Stimulated activated CD4-positive, alpha-beta T cell treated with anti-CD3 and anti-CD28 coated beads, Interleukin-15, amount 100 ng/mL, for 48 hours (primary cell): Measurements from ENCODE around the gene TPSB2.
"Not testable (repeated sequence)": the region's sequence is repeated elsewhere in the genome, so short reads cannot be mapped to it uniquely, and the experiment has no call there.

ENCODE experiments used
- DNase-seq, 2 donors: peaks; one replicate each; pipeline ENCODE4 v3.0.0-alpha.2; 2020; ENCODE audit warnings: low read depth in 2 of 2

TPSB2 gene

DNA sequence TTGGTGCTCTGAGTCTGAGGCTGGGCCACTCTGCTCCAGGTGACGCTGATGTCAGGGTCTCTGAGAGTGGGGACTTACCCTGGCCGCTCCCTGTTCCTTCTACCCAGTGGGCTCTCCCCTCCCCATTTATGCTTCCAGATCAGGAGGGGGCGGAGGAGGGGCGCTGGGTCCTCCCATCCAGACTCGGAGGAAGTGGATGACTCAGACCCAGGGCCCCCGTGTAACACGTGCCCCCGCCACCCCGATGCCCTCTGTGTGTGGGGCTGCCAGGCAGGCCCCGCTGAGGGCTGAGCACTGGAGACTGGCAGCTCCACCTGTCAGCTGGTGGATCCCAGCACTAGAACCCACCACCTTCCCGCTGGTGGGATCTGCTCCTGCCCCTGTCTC is at the start of gene TPSB2:
TPSB2 (minus strand) TSS at position 101 of the 387 bp plus-strand sequence. CDS start 233 bp downstream, outside the sequence.
- not testable (repeated sequence) for DNase-seq

DNA sequence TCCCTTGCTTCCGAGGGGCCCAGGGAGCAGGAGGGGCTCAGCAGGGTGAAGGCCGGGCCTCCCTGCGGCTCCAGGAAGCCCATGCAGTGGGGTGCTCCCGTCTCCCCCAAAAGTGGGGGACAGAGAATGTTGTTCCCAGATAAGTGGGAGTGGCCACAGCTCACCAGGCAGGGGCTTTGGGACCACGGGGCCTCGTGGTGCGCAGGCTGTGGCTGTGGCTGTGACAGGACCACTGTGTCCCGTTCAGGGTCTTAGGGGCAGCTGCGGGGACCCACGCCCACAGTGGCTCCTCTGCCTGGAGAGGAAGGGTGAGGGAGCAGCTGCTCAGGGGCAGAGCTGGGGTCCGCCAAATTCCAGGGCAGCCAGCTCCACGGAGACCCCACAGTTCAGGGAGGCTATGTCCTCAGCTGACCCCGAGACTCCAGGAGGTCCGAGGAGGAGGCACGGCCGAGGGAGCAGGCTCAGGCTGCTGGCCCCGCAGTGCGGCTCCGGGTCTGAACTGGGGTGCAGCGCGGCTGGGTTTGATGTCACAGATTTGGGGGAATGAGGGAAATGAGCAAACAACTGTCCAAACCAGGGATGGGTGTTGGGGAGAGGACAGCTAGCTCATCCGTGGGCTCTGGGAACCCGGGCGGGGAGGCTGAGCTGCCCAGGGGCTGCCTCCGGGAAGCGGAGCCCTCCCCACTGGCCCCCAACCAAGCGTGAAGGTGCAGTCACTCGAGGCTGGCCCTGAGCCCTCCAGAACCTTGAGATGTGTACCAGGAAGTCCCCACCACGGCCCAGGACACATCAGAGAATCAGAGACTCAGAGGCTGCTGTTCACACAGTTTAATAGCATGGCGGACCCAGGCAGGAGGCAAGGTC is 49.3 kb upstream of the TPSB2 start:
- no peak for DNase-seq

DNA sequence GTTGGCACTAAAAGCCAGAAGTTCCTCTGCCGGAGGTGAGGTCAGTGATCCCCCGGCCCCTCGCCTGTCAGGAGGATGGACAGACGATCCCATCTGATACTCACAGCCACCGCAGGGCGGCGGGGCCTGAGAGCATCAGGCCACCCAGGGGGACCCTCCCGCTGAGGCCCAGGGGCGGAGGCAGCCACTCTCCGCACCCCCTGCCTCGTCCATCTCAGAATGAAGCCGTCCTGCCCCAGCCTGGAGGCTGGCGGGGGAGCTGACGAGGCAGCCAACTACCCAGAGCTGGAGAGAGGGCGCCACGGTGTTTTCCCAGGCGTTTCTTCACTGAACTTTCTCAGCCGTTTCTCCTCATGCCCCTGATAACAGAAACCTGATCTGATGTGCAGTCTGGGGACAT is 48.5 kb upstream of the TPSB2 start:
- DNase-seq = no peak

DNA sequence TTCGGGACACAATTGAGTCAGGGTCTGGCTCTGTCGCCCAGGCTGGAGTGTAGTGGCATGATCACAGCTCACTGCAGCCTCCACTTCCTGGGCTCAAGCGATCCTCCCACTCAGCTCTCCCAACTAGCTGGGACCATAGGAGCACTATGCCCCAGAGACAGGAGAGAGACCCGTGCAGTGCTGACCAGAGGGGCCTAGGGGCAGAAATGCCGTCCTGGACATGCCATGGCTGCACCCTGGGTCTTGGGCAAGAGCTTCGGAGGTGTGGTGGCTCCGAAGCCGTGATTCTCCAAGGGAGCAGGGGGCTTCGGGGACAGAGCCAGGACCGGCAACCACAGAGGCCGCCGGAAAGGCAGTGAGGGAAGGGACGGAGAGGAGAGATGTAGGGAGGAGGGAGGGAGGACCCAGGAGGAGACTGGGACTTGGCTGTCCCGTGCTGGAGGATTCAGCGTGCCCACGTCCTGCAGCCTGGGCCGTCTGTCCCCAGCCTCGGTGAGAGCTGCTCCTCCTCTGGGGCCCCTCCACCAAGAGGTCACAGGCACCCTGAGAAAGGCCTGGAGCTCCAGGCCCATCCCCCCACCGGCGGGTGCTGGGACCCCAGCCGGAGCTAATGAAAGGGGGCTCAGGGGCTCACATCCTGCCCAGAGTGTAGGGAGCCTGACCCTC is 47.8 kb upstream of the TPSB2 start:
- DNase-seq = no peak

DNA sequence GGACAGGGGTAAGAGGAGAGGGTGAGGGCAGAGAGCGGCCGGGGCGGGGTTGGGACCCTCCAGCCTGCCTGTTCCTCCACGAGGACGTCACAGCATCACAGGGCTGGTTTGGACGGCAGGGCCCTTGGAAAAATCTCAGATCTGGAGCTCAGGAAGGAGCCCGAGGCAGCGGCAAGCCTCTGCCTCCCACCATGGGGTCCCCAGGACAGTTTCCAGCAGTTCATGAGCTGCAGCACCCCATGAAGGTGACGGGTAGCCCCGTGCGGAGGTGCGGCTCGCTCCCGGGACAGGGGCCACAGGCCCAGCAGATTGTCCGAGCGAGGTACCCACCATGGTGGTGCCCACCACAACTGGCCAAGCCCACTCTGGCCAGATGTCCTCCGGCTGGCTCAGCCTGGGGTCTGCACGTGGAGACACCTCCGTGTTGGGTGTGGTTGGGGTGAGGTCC is 47.2 kb upstream of the TPSB2 start:
- no peak for DNase-seq

DNA sequence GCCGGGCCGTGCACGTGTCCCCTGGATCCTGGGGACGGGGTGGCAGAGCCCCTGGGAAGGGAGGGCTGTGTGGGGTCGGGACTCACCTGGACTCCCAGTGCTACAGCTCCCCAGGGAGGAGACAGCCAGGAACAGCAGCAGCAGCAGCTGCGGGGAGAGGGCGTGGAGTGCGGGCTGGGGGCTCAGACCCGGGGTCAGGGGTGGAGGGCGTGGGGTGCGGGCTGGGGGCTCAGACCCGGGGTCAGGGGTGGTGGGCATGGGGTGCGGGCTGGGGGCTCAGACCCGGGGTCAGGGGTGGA is 46.5 kb upstream of the TPSB2 start:
- DNase-seq = no peak

DNA sequence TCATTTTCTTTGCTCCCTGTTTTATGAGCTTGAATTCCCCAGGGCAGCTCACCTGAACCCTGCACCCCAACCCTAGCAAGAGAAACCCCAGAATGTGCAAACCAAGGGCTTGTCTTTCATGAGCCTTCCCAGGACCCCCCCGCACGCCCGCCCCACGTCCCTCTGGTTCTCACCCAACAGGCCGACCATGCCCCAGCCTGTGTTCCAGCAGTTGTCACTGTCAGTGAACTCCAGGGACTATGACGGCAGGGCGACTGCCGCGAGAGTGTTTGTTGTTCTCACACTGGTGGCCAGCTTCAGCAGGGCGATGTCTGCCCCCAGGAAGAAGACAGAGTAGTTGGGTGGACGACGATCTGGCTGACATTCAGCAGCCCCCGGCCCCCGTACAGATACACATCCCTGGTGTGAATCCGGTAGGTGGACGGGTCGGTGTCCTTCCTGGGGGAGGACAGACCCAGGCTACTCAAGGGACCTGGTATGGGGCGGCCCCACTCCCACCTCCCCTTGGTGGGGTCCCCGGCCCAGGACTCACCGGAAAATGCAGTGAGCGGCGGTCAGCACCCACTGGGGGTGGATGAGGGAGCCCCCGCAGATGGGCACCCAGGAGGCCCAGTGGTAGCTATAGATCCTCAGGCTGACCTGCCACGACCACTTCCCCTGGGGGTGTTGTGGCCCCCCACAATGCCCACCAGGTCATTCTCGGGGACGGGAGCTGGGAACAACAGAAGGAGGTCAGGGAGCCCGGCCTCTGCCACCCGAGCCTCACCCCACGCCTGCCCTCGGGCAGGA is 46.0 kb upstream of the TPSB2 start:
- DNase-seq = no peak

DNA sequence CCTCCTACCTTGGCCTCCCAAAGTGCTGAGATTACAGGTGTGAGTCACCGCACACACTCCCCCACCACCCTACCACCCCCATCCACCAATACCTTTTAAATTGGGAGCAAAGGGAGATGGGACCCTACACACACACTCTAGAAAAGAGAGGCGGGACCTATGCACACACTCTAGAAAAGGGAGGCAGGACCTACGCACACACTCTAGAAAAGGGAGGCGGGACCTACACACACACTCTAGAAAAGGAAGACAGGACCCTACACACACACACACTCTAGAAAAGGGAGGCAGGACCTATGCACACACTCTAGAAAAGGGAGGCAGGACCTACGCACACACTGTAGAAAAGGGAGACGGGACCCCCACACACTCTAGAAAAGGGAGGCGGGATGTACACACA is 44.8 kb upstream of the TPSB2 start:
- no peak for DNase-seq

DNA sequence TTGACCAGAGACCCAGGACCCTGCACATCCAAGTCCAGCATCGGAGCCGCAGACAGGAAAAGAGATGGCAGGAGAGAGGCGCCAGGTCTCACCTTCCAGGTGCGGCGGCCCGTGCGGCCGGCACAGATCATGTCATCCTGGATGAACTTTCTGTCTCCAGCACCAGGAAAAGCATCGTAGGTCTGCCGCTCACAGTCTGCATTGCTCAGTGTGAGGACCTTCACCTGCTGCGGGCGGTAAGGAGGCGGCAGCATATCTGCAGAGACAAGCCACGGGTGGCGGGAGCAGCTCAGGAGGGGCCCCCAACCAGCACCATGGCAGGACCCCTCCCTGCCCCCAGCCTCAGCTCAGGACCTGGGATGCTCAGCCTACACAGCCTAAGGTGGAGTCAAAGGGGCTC is 43.8 kb upstream of the TPSB2 start:
- no peak for DNase-seq

DNA sequence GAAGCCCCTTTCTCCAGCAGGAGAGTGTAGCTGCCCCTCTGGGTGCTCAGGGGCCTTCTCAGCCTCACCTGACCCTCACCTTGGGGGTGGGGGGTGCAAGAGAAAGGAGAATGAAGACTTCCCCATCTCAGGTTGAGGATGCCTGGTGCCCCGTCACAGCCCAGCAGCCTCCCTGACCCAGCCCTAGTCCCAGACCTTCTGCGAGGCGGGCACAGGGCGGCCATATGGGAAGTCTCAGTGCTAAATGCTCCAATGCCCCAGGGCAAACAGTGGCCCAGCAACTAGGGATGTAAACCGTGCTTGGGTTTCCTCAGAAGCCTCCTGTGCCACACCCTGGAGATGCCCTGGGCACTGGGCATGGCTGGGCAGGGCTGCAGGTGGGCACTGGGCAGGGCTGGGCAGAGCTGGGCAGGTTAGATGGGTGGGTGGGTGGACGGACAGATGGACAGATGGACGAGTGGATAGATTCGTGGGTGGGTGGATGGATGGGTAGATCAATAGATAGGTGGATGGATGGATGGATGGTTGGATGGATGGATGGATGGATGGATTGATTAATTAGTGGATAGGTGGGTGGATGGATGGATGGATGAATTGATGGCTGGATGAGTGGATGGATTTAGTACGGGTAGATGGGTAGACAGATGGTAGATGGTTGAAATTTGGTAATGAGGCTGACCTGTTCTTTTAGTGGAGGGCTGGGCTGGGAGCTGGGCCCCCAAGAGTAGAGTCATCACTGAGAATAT is 42.6 kb upstream of the TPSB2 start:
- no peak for DNase-seq

DNA sequence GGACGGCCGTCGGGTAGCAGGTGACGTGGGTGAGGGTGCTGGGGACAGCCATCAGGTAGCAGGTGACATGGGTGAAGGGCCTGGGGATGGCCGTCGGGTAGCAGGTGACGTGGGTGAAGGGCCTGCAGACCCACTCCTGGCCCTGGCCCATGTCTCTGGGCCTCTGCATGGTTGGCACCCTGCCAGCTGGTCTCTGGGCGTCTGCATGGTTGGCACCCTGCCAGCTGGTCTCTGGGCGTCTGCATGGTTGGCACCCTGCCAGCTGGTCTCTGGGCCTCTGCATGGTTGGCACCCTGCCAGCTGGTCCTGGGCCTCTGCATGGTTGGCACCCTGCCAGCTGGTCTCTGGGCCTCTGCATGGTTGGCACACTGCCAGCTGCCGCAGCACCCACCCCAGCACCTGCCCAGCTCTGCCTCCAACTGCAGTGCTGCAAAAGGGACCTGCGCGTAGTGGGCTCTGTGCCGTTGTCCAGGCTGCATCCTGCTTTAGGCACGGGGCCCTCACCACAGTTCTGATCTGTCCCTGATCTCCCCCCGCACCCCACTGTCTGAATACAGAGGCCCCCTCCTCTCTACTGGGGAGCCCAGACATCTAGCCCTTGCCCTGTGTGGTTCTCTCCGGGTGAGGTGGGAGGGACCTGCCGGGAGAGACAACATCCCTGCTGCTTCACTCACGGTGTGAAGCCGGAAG is 41.9 kb upstream of the TPSB2 start:
- DNase-seq = not testable (repeated sequence)

DNA sequence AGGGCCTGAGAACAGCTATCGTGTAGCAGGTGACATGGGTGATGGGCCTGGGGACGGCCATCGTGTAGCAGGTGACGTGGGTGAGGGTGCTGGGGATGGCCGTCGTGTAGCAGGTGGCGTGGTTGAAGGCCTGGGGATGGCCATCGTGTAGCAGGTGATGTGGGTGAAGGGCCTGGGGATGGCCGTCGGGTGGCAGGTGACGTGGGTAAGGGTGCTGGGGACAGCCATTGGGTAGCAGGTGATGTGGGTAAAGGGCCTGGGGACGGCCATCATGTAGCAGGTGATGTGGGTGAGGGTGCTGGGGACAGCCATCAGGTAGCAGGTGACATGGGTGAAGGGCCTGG is 41.4 kb upstream of the TPSB2 start:
- no peak for DNase-seq

DNA sequence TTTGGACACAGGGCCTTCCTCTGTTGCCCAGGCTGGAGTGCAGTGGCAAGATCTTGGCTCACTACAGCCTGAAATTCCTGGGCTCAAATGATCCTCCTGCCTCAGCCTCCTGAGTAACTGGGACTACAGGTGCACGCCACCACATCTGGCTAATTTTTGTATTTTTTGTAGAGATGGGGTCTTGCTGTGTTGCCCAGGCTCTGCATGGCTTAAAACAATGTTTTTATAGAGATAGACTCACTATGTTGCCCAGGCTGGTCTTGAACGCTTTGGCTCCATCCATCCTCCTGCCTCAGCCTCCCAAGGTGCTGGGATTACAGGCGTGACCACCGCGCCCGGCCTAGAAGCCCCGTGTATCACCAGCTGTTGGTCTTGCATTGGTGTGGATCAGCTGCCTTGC is 39.4 kb upstream of the TPSB2 start:
- not testable (repeated sequence) for DNase-seq

DNA sequence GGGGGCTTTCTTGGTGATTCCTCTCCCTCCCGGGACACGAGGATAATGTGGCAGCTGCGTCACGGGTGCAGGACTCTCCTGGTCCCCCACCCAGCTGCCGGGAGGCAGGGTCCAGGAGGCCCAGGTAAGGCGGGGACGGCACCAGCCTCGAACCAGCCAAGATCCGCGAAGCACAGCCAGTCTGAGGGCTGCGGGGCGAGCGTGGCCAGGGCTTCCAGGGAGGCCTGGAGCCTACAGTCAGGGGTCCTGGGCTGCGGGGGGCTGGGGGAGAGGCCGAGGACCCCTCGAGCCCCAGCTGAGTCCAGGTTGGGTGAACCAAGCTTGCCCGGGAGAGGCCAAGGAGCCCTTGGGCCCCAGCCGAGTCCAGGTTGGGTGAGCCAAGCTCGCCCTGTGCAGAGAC is 35.8 kb upstream of the TPSB2 start:
- no peak for DNase-seq

DNA sequence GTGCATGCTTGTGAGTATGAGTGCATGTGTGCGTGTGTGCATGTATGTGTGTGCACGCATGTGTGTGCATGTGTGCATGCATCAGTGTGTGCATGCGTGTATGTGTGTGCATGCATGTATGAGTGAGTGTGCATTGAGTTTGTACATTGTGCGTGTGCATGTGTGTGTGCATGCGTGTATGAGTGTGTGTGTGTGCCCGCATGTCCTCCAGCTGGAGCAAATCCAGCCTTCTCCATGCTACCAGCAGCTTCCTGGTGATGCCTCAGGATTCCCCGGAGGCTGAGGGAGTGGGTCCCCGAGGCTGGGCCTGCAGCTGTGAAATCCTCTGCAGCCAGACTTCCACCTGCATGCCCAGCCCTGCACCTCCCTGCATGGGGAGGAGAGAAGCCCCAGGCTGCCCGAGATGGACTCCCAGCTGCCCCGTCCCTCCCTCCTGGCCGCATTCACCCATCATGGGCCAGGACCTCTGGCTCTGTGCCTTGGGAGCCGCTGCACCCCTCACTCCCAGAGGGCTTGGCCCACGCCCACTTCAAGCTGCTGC is 35.2 kb upstream of the TPSB2 start:
- no peak for DNase-seq

DNA sequence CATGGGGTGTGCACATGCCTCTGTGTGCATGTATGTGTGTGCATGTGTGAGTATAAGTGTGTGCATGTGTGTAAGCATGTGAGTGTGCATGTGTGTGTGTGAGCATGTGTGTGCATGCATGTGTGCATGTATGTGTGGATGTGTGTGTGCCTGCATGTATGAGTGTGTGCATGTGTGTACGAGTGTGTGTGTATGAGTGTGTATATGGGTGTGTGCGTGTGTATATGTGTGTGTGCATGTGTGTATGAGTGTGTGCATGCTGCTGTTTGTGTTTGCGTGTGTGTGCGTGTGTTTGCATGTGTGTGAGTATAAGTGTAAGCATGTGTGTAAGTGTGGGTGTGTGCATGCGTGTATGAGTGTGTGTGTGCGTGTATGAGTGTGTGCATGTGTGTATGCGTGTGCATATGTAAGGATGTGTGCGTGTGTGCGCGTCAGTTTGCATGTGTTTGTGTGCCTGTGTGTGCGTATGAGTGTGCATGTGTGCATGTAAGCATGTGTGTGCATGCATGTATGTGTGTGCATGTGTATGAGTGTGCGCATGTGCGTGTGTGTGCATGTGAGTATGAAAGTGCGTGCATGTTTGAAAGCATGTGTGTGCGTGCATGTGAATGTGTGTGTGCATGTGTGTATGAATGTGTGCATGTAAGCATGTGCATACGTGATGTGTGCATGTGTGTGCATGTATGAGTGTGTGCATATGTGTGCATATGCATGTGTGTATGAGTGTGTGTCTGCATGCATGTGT is 34.5 kb upstream of the TPSB2 start:
- DNase-seq = no peak

DNA sequence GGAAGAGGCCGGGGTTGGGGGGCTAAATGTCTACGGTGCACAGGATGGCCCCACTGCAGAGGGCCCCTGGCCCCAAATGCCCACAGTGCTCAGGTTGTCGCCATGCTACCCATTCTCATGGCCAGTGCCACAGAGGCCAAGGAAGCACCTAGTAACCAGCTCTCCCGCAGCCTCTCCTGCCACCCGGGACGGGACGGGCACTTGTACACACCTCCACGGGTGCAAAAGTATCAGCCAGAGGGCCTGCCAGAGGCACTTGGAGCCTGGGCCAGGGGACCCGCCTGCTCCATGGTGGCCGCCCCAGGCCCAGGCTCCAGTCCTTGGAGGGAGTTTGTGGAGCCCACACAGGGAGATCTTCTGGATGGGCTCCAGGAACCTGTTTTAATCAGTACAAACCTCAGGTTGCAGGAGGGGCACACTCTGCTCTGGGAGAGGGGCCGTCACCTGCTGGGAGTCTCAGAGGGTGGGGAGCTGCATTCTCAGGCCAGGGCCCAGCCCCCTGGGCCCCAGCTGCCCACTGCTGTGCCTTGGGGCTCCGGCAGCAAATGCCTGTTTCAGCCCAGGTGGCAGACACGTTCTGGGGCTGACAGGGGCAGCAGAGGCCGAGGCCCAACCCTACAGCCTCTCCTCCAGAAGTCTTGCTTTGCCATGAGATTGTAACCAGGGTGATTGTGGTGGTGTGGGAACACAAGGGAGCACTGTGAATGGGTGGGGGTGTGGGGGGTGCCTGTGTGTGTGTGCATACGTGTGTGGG is 33.8 kb upstream of the TPSB2 start:
- DNase-seq = no peak

DNA sequence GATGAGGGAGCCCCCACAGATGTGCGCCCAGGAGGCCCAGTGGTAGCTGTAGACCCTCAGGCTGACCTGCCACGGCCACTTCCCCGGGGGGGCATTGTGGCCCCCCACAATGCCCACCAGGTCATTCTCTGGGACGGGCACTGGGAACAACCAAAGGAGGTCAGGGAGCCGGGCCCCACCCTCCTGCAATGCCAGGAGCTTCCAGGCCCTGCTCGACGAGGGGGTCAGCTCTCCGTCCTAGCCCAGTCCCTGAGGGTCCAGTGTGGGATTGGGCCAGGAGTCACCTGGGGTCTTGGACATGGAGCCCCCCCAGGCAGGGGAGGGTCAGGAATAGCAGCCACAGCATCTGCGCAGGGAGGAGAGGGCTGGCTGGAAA is 32.9 kb upstream of the TPSB2 start:
- no peak for DNase-seq

DNA sequence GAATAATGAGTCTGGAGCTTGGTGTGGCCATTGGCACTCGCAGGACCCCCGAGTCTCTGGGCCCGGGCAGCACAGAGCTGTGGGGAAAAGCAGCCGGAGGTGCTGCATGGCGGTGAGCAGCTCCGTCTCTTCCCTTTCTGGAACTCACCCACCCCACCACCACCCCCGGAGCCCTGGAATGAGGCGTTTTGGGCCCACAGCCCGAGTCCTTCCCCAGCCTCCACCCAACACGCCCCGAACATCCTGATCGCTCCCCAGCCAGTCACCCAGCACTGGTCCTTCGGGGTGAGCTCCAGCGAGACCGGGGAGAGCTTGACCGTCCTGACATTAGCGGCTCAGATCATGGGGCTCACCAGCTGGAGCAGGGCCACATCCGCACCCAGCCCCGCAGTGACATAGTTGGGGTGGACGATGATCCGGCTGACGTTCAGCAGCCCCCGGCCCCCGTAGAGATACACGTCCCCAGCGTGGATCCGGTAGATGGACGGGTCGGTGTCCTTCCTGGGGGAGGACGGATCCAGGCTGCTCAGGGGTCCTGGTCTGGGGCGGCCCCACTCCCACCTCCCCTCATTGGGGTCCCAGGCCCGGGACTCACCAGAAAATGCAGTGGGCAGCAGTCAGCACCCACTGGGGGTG is 32.3 kb upstream of the TPSB2 start:
- DNase-seq = no peak
